Right ventricle myocardium superior (tissue), 1 donor: ENCODE measurements around the gene ARFIP2. TPM values are rescaled to one million over a fixed set of nuclear protein-coding genes. Genes with fewer than 3 reads are reported as not detected.

ENCODE experiments used
- ATAC-seq: fragments of 200-7000 bp; cut with Tn5 transposase; one replicate; pipeline ENCODE4 v1.9.1; 2020; ENCODE audit warnings: mild to moderate bottlenecking; ENCODE audit not compliant: poor library complexity
- DNase-seq: peaks from one replicate; pipeline ENCODE4 v3.0.0-alpha.2; 2020
- intact Hi-C: fragments of 100-400 bp; cut with DNase I; formaldehyde crosslinking; loops from one replicate; pipeline ENCODE4 v1.11.2; 2022
- total RNA-seq: library from RNA; stranded (reverse); fragmentation: NEBNext Ultra II Directional; extraction: Animal tissue kit (Norgen Biotek cat#: 25700); gene quantifications from one replicate; pipeline ENCODE4 v1.2.1, GENCODE V29; 2021
- donor health status: DM: no; HTN: yes; CAD: no; lungs with severe emphysema.

Gene ARFIP2
- total RNA-seq, 1 donor from 2014 or later: 13.9 TPM

GRCh38 chr11:6457581-6458320 lies 23.4 kb downstream of the ARFIP2 start:
- intact Hi-C loops: no loop called here
- no peak for ATAC-seq
- DNase-seq: no peak

- no peak for ATAC-seq
- intact Hi-C loops: no loop called here
- DNase-seq: no peak
Measured at GRCh38 chr11:6456361-6457073, 24.6 kb downstream of the ARFIP2 start.

GRCh38 chr11:6455070-6455469 lies 26.1 kb downstream of the ARFIP2 start:
- intact Hi-C loops: no loop called here
- DNase-seq: no peak
- ATAC-seq: no peak

- DNase-seq: no peak
- ATAC-seq: no peak
- intact Hi-C loops: no loop called here
Measured at GRCh38 chr11:6453152-6453551, 28.0 kb downstream of the ARFIP2 start.

- no peak for DNase-seq
- ATAC-seq: peak; percentile 22
Measured at GRCh38 chr11:6452219-6452618, 28.9 kb downstream of the ARFIP2 start.

GRCh38 chr11:6448574-6448973 lies 32.6 kb downstream of the ARFIP2 start:
- no peak for DNase-seq
- intact Hi-C loops: no loop called here
- no peak for ATAC-seq

More at GRCh38 chr11:6452219-6452618, 28.9 kb downstream of the ARFIP2 start:
- intact Hi-C loops: no loop called here

- ATAC-seq (peak; percentile 86), DNase-seq (peak; percentile 68)
- intact Hi-C loops: loop anchor here (5.0 kb wide), 1 partner anchor 61 kb away; no protein-coding TSS in a partner anchor
Measured at GRCh38 chr11:6443269-6444003, 37.7 kb downstream of the ARFIP2 start.

- ATAC-seq: no peak
- no peak for DNase-seq
- intact Hi-C loops: loop anchor here (5.0 kb wide), 1 partner anchor 60 kb away; no protein-coding TSS in a partner anchor
Measured at GRCh38 chr11:6442441-6442840, 38.7 kb downstream of the ARFIP2 start.

- ATAC-seq: no peak
- no peak for DNase-seq
- intact Hi-C loops: loop anchor here (5.0 kb wide), 1 partner anchor 59 kb away; no protein-coding TSS in a partner anchor
Measured at GRCh38 chr11:6440906-6441358, 40.2 kb downstream of the ARFIP2 start, which contains the start of gene HPX. Gene HPX (minus strand): TSS chr11:6440987. CDS start chr11:6440963, 24 bp downstream.

- intact Hi-C loops: no loop called here
- no peak for DNase-seq
- peak; percentile 71 for ATAC-seq
Measured at GRCh38 chr11:6438979-6439571, 42.1 kb downstream of the ARFIP2 start.

- ATAC-seq (no peak), DNase-seq (no peak)
- intact Hi-C loops: no loop called here
Measured at GRCh38 chr11:6437993-6438392, 43.1 kb downstream of the ARFIP2 start.

- no peak for ATAC-seq
- intact Hi-C loops: no loop called here
- DNase-seq: no peak
Measured at GRCh38 chr11:6437423-6437822, 43.7 kb downstream of the ARFIP2 start.

- intact Hi-C loops: no loop called here
- DNase-seq: no peak
- no peak for ATAC-seq
Measured at GRCh38 chr11:6433998-6434660, 47.0 kb downstream of the ARFIP2 start.

- DNase-seq (no peak), ATAC-seq (no peak)
- intact Hi-C loops: no loop called here
Measured at GRCh38 chr11:6431861-6432260, 49.3 kb downstream of the ARFIP2 start.

GRCh38 chr11:6427516-6427915 lies 53.6 kb downstream of the ARFIP2 start:
- no peak for ATAC-seq
- intact Hi-C loops: no loop called here
- DNase-seq: no peak
